SU-DHL-6 (cell line): ENCODE results near the gene P2RY14.

ENCODE experiments used
- H2AFZ ChIP-seq: fragments of 200-600 bp; sonication (generic); 2 replicates; pipeline ENCODE4 v1.6.1; 2014; ENCODE audit warnings: low read depth, mild to moderate bottlenecking, moderate library complexity, mixed read lengths, antibody characterized with exemption, low read length; ENCODE audit not compliant: severe bottlenecking
- H3F3A ChIP-seq: fragments of 200-600 bp; shearing (Covaris generic); 2 replicates; pipeline ENCODE4 v1.6.0; 2016; ENCODE audit warnings: antibody characterized with exemption, mild to moderate bottlenecking; ENCODE audit not compliant: insufficient read depth
- H3K27ac ChIP-seq: fragments of 200-600 bp; sonication (generic); 2 replicates; pipeline ENCODE4 v1.5.1; 2016; ENCODE audit warnings: low read depth, mild to moderate bottlenecking, low read length, moderate library complexity, mixed read lengths
- H3K27me3 ChIP-seq: fragments of 200-600 bp; sonication (generic), shearing (Covaris generic); 2 replicates; pipeline ENCODE4 v1.6.0; 2014; ENCODE audit warnings: mild to moderate bottlenecking, low read length
- H3K36me3 ChIP-seq: fragments of 200-600 bp; sonication (generic); 2 replicates; pipeline ENCODE4 v1.6.1; 2014; ENCODE audit warnings: mild to moderate bottlenecking, low read length, mixed read lengths
- H3K4me2 ChIP-seq: fragments of 300-600, 200-600 bp; shearing (Covaris generic), sonication (generic); 2 replicates; pipeline ENCODE4 v1.6.0; 2014; ENCODE audit warnings: low read length, low read depth, mild to moderate bottlenecking; ENCODE audit not compliant: poor library complexity, severe bottlenecking
- H3K4me3 ChIP-seq: fragments of 200-600 bp; sonication (generic); 2 replicates; pipeline ENCODE4 v1.5.1; 2014; ENCODE audit warnings: antibody characterized with exemption, low read length, mild to moderate bottlenecking, mixed read lengths; ENCODE audit not compliant: insufficient read depth, poor library complexity, severe bottlenecking
- H3K79me2 ChIP-seq: fragments of 200-600 bp; sonication (generic); 2 replicates; pipeline ENCODE4 v1.6.1; 2014; ENCODE audit warnings: mild to moderate bottlenecking, low read length, moderate library complexity; ENCODE audit not compliant: insufficient read depth
- H3K9ac ChIP-seq: fragments of 200-600 bp; sonication (generic); 2 replicates; pipeline ENCODE4 v1.7.0; 2014; ENCODE audit warnings: mild to moderate bottlenecking, low read length
- H3K9me2 ChIP-seq: fragments of 200-600 bp; sonication (generic); replicated peaks from 2 replicates; pipeline ENCODE4 v1.6.1; 2014; ENCODE audit warnings: low read length; ENCODE audit not compliant: insufficient read depth
- H3K9me3 ChIP-seq: fragments of 200-600 bp; sonication (generic); 2 replicates; pipeline ENCODE4 v1.6.1; 2014; ENCODE audit warnings: low read length, mixed read lengths; ENCODE audit not compliant: insufficient read depth
- H4K20me1 ChIP-seq: fragments of 200-600 bp; sonication (generic); 2 replicates; pipeline ENCODE4 v1.6.1; 2014; ENCODE audit warnings: low read depth, mild to moderate bottlenecking, antibody characterized with exemption, low read length, moderate library complexity, mixed read lengths
- CTCF ChIP-seq: fragments of 200-600 bp; sonication (generic); IDR thresholded peaks from one replicate; pipeline ENCODE4 v1.5.1; 2017; ENCODE audit warnings: antibody characterized with exemption, mild to moderate bottlenecking, low read length, moderate library complexity; ENCODE audit not compliant: insufficient read depth, poor library complexity, severe bottlenecking
- EZH2phosphoT487 ChIP-seq: fragments of 200-600 bp; sonication (generic), shearing (Covaris generic); conservative IDR thresholded peaks from 2 replicates; pipeline ENCODE4 v1.6.1; 2018; ENCODE audit warnings: mild to moderate bottlenecking, antibody characterized with exemption, low read length, moderate library complexity, mixed read lengths

Gene P2RY14

DNA sequence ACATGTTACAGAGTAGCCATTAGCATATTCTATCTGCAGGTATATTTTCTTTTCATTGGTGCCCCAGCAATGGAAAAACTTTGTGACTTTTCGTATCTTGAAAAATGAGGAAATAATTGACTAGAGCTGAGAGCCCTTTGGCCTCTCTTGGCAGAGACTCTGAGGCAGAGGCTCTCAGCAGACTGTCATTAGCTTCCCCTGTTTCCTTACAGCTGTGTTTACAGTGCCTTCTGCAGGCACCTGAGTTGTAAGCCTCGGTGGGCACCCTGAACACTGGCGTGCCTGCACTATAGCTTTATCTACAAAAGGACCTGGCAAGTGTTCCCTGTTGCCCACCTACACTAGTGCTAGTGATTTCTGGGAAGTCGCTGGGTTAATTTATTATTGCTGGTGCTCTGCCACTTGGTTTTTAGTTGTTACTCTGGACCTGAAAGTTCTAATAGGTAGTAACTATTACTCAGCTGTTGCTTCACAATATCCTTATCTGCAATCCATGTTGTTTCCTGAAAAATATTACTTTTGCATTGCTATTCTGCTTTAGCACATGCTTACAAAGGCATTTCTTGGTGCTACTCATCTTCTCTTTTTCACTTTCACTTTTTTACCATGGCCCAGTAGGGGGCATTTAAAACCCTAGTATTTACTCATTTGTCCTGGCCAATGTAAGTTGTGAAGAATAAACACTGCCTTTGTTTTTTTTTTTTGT, 67.5 kb downstream of the P2RY14 start:
- no peaks in the 10 kb centered on the region for H3F3A ChIP-seq
- H3K4me2 ChIP-seq = no peak overlapping the region
- no peak overlapping the region for H3K4me3 ChIP-seq
- H3K27ac ChIP-seq = no peak overlapping the region
- no peaks in the 10 kb centered on the region for H3K36me3 ChIP-seq
- no peak overlapping the region for H3K9ac ChIP-seq
- H4K20me1 ChIP-seq = no peaks in the 10 kb centered on the region
- H3K9me2 ChIP-seq = no peaks in the 10 kb centered on the region
- H3K27me3 ChIP-seq = no peaks in the 10 kb centered on the region
- H3K9me3 ChIP-seq = no peaks in the 10 kb centered on the region
- H2AFZ ChIP-seq = no peak overlapping the region
- H3K79me2 ChIP-seq = no peaks in the 10 kb centered on the region
- no peak for TF ChIP-seq EZH2phosphoT487
- TF ChIP-seq CTCF = no peak

- H3K27ac ChIP-seq = no peak overlapping the region
- no peak overlapping the region for H3K9ac ChIP-seq
- H3K9me3 ChIP-seq = no peaks in the 10 kb centered on the region
- H3K4me2 ChIP-seq = no peak overlapping the region
- H3K36me3 ChIP-seq = no peaks in the 10 kb centered on the region
- H3K27me3 ChIP-seq = no peaks in the 10 kb centered on the region
- no peaks in the 10 kb centered on the region for H3K9me2 ChIP-seq
- no peaks in the 10 kb centered on the region for H4K20me1 ChIP-seq
- H3F3A ChIP-seq = no peaks in the 10 kb centered on the region
- H3K79me2 ChIP-seq = no peaks in the 10 kb centered on the region
- no peak overlapping the region for H2AFZ ChIP-seq
- no peak overlapping the region for H3K4me3 ChIP-seq
- TF ChIP-seq CTCF (no peak), EZH2phosphoT487 (no peak)
Measured at GRCh38 chr3:151209654-151210053, 68.7 kb downstream of the P2RY14 start.

DNA sequence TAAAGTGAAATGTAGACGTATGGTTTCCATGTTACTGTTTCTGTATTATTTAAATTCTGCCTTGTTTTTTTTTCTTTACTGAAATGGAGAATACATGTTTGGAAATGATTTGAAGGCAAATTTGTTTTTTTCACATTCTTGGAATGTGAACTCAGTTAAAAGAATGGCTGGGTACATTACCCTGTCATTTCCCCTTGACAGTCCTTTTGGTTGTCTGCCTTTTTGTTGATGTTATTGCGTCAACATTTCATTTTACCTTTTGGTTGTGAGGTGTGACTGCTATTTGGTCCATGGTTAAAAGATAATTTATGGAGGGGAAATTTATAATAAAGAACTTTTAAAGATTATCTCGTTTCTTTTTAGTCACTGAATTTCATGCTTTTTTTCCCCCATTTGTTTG, 72.1 kb downstream of the P2RY14 start:
- Histone ChIP-seq H3K4me2 (no peak overlapping the region), H3K9me3 (no peaks in the 10 kb centered on the region), H3K9ac (no peak overlapping the region), H3F3A (no peaks in the 10 kb centered on the region), H3K9me2 (no peaks in the 10 kb centered on the region), H2AFZ (no peak overlapping the region), H3K4me3 (no peak overlapping the region), H3K36me3 (no peaks in the 10 kb centered on the region), H3K27me3 (no peaks in the 10 kb centered on the region), H3K79me2 (no peaks in the 10 kb centered on the region), H3K27ac (no peak overlapping the region), H4K20me1 (no peaks in the 10 kb centered on the region)
- TF ChIP-seq EZH2phosphoT487 = no peak
- no peak for TF ChIP-seq CTCF
